Left hindlimb (tissue), 1 donor: Measurements from ENCODE around the gene ANGPT4.
"Not testable (repeated sequence)": the region's sequence is repeated elsewhere in the genome, so short reads cannot be mapped to it uniquely, and the experiment has no call there.

Source experiments
- DNase-seq: peaks from one replicate; pipeline ENCODE4 v3.0.0-alpha.2; 2018

The ANGPT4 gene

DNA sequence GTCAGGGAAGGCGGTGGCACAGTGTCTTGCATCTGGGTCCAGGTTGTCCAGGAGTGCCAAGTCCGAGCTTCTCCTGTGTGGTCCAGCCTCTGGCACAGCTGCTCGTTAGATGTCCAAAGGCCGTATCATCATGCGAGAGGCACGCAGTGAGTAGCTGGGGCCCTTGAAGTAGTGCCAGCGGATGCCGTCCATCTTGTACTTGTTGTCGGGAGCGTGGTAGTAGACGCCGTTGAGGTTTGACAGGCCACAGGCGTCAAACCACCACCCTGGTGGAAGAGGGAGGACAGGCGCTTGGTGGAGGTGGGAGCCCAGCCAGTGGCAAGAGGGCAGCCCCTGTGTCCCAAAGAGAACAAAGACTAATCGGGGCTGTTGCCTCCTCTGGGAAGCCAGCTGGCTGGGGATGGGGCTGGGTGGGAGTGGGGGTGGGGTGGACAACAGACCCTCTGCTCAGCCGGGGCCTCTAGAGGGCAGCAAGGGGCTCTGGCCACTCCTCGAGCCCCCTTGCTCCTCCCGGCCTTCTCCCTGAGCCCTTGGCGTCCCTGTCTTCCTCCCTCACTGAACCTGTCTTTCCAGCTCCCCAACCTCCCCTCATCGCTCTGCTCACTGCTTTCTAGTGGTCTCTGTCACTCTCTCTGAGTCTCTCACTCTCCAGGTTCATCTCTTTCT is 43.1 kb downstream of the ANGPT4 start:
- DNase-seq: no peak

DNA sequence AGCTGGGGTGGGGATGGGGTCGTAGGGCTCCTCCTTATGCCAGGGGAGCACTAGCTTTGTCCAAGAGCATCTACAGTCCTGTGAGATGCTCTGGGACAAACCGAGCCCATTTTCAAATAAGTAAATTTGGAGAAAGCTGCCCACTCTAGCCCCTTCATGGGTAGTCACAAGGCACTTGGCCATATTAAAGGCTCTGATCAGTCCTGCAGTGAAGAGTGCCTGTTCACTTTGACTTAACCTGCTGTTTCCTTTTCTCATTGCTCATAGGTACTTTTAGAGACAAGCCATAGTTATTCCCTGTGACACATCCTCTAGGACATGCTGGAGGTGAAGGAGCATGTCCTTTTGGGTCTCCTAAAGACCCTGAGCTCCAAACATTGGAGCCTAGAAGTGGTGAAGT is 44.2 kb downstream of the ANGPT4 start:
- no peak for DNase-seq

DNA sequence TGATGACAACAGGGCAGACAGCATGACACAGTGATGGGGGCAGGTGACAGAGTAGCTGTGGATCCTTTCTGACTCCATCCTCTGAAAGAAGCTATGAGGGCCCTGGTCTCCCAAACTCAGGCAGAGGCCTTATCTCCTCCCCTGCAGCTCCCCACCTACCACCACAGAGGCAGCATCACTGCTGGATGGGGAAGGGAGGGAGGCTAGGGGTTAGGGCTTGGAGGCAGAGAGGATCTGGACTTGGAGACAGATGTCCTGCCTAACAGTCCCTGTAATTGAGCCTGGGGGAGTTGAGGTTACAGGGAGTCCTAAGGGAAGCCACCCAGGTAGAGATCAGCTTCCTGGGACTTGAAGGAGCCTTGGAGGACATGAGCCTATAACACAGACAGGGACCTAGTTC is 44.7 kb downstream of the ANGPT4 start:
- no peak for DNase-seq

DNA sequence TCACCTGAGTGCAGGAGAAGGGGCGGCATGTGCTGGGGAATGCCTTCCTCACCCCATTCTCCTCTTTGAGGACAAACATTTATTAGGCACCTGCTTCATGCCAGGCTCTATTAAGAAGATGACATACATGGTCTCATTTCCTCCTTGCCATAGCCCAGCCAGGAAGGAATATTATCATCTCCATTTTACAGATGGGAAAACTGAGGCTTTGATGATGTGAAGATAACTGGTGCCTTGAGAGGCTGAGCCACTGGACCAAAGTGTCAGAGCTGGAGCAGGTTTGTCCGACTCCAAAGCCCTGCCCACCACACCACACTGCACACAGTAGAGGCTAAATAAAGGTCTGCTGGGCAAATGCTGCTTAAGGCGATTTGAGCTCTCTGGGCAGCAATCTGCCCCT is 45.4 kb downstream of the ANGPT4 start:
- no peak for DNase-seq

DNA sequence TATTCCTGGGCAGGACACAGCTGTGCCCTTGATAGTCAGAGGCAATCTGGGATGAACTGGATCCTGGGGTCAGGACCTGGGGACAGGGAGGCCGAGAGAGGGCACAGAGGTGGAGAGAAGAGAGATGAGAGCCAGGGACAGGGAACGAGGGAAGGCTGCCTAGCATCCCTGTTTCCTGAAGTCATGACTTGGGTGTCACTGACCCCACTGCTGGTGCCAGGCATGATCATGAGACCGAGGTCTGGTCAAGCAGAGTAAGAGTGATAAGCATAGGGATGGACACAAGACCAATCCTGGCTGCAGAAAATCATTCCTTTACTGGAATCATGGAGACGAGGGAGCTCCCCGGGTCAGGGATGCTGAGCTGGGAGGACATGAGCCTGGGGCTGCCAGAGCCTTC is 46.5 kb downstream of the ANGPT4 start:
- no peak for DNase-seq

DNA sequence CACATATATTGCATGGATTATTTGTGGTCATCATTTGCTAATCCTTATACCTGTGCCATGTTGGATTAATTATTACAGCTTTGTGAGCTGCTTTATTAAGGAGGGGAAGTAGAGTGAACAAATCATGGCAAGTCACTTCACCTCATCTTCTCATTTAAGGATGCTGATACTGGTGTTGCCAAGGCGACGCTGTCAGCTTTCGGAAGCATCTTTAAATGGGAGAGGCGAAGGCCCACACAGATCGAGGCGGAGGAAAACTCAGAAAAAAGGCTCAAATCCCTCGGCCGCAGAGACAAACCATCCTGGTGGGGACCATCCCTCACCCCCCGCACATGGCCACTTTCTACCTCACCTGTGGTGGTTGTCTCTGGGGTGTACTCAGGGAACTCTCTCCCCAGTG is 47.9 kb downstream of the ANGPT4 start:
- DNase-seq: no peak

DNA sequence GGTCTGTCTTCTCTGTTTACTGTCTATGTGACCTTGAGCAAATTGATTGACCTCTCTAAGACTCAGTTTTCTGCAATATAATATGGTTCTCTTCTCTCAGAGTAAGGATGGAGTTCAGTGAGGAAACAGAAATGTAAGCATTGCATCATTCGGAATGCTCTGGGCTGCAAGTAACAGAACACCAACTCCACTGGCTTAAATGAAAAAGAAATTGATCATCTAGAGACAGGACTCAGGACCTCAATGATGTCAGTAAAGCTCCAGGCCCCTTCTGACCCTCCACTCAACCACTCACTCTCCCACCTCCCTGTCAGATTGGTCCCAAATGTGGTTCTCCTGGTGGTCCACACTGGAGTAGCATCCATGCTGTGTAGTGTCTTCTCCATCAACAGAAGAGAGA is 50.7 kb downstream of the ANGPT4 start:
- no peak for DNase-seq

DNA sequence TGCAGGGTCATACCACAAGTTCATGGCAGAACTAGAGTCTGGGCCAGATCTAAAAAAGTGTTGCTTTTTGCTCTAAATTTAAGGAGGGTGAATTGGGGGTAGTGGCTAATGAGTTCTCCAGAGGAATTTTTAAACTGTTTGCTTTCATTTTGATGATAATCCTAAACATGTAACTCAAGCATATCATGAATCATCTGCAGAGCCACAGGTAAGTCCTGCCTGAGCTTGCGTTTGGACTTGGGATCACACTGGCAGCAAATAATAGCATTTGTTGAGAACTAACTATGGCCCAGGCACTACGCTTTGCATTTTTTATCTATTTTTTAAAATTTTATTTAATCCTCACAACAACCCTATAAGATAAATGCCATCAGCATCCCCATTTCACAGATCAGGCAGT is 55.2 kb downstream of the ANGPT4 start:
- DNase-seq: no peak

DNA sequence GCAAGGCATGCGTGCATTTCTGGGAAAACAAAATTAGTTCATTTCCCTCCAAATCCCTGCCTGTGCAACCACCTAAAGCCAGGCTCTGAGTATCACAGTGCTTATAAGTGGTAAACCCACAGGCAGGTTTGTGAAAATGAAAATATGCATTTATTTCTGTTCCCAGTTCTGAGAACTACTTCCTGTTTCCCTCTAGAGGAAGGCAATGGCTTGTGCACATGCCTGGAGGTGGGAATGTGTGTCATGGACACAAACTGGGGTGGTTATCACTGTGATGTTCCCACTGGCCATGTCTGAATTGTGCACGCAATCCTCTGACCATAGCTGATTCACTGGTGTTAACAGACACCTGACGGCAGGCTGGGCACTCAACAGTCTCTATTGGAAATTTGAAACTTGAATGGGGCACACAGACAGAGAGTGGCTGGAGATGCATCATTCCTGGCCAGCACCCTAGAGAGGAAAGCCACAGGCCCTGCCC is 56.3 kb downstream of the ANGPT4 start:
- DNase-seq: no peak

DNA sequence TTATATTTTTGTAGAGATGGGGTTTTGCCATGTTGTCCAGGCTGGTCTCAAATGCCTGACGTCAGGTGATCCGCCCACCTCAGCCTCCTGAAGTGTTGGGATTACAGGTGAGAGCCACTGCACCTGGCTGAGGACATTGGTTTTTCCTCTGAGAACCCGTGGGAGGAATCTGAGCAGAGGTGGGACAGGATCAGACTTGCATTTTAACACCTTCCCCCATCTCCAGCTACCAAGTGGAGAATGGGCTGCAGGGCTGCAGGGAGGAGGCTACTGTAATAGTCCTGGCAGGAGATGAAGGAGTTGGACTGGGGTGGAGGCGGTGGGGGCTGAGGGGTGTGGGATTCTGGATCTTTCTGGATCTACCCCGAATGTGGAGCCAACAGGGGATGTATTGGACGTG is 58.1 kb downstream of the ANGPT4 start:
- no peak for DNase-seq

DNA sequence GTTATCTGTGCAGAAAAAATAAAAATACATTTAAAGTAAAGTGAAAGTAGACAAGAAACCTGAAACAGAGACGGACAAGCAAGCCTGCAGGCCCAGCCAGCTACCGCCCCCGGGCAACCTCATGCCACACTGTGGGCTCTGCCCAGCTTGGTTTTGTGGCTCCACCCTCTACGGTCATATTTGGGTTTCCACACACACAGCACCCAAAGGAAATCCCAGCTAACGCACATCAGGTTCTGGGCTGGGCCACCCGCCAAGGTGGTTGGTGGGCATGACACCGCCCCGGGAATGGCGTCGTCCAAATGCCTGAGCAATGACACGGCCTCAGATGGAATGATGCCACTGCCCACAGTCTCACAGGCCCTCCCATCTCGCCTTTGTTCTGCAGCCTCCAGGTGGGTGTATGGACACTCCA is 59.8 kb downstream of the ANGPT4 start:
- peak; percentile 37 for DNase-seq

DNA sequence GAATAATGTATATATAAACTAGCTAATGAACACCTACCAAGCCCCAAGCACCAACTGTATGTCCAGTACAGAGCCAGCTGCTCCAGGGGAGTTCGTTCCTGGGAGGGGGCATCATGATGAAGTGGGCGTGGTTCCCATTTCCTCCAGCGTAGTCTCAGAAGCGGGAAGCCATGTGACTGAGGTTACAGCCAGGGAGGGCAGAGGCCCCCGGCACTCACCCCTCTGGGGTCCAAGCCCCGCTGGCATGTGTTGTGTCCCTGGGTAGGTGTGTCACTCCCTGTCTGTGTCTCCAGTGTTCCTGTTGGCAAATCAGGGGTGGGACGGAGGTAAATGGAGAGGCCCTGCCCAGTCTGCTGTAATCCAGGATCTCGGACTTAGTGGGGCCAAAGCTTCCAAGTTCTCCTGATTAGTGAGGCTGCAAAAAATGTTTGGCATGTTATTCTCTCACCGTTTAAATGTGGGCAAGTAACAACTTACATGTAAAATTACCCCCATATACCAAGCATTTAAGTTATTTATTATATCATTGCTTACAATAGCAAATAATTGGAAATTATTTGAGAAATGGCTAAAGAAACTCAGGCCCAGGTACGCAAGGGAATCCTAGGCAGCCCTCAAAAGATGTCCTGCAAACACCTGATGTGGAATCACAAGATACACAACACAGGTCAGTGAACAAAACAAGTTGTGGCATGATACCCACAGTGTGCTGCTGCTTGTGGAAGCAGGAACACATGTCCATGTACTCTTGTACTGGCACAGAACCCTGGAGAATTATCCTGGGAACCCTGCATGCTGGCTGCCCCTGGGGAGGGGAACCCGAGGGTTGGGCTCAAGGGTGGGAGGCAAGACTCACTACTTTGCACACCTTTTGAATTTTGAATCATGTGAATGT is 60.4 kb downstream of the ANGPT4 start:
- no peak for DNase-seq

DNA sequence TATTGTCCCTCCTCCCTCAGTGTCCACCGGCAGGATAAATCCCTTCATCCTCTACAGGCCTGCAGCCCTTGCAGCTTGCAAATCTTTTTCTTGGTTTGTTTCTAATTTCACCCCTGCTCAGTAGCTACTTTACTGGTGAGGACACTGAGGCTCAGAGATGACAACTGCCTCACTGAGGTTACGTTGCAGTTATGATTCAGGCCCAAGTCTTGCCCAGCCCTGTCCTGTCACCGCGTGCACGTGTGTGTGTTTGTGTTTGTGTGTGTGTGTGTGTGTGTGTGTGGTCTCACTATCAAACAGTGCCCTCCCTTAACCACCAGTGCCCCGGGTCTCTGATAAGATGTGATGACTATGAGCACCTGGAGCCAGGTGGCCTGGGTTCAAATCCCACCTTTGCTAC is 61.5 kb downstream of the ANGPT4 start:
- DNase-seq: no peak

DNA sequence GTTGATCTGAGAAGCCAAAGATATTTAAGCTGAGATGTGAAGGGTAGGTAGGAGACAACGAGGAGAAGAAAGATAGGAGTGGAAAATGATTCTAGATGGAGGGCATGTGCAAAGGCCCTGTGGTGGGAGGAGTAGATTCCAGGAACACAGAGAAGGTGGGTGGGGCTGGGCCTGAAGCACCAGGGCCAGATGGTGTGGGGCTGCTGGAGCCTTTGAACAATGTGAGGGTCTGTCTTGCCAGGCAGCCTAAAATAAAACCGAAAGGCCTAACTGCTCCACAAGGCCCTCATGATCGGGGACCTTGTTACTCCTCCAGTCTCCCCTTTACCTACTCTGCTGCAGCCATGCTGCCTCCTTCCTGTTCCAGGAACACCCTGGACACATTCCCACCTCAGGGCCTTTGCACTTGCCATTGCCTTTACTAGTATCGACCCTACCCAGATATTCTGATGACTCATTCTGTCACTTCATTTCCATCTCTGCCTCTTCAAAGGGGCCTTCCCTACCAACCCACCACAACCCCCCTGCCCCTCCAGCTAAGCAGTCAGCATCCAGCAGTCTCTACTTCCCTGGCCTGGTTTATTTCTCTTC is 62.6 kb downstream of the ANGPT4 start:
- no peak for DNase-seq

DNA sequence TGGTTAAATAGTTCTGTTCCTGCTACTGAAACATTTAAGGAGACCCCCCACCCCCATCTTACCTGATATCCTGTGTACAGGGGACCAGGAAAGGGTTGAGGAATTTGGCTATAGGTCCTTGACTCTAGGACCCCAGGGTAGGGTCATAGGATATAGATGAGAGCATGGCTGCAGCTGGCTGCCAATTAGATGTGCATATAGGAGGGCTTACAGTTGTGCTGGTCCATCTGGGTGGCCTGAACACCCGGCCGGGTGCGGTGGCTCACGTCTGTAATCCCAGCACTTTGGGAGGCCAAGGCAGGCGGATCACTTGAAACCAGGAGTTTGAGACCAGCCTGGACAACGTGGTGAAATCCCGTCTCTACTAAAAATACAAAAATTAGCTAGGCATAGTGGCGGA is 67.4 kb downstream of the ANGPT4 start:
- DNase-seq: not testable (repeated sequence)

DNA sequence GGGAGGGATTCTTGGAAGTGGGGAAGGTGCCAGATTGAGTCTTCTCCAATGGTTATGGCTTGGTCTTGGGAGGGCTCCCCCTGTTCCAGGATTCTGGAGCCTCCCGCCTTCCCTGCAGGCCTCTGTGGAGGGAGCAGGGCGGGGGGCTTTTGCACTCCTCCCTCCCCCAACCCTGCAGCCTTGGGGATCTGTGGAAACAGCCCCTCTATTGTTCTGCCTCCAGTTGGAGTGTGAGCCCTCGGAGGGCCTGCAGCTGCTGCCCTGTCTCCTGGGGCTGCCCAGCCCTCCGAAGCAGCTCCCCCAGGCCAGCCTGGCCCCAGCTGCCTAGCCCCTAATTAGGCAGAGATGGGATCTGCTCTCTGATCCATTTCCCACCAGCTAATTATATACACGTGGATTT is 67.9 kb downstream of the ANGPT4 start:
- DNase-seq: no peak

DNA sequence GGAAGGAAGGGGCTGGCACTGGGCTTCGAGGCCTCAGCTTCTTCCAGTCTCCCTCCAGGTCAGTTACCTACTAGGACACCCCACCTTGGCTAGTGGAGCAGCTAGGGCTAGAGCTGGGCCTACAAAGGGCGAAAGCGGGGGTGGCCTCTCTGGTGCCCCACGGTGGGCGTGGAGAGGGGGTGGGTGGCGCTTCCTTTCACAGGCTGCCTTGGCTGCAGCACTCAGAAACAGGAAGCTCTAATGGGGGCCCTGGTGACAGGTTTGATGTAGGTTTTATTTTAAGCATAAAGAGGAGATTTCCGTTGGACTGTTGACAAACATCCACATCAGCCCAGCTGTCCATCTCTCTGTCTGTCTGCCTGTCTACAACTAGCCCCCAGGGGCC is 69.2 kb downstream of the ANGPT4 start:
- DNase-seq: no peak

DNA sequence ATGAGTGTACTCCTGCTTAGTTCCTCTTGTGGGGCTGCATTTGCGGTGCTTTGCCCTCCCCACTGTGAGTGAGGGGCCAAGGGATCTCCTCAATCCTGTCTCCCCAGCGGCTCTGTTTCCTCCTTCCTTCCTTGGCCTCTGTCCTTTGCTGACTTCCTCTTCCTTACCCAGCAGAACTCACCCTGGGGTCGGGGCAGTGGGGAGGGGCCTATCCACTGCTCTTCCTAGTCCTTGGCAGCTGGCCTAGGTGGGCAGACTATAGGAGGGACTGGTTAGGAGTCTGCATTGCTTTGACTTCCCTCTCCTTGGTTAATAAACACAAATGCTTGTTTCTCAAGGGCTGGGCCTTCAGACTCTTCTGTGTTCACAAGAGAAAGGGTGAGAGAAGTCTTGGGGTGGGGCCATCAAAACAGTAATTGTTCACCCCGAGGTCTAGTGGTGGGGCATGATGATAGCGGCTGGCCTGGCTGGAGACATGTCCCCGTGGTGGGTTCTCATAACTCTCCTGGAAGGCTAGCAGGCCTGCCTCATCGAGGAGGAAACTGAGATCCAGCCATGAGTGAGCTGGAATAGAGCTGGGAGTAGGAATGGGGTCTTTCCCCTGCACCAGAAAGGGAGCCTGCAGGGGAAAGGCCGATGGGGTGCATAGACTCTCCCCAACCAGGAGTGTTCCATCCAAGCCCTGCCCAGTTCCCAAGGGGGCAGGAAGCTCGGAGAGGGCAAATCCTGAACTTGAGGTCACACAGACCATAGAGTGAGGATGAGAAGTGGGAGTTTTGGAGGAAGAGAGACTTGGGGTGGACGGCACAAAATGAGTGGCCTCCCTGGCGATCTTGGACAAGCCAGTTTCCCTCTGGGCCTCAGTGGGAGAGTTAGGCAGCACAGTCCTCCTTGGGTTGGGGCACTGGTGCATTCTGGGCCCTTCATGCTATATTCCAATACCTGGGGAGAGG is 69.9 kb downstream of the ANGPT4 start:
- no peak for DNase-seq

DNA sequence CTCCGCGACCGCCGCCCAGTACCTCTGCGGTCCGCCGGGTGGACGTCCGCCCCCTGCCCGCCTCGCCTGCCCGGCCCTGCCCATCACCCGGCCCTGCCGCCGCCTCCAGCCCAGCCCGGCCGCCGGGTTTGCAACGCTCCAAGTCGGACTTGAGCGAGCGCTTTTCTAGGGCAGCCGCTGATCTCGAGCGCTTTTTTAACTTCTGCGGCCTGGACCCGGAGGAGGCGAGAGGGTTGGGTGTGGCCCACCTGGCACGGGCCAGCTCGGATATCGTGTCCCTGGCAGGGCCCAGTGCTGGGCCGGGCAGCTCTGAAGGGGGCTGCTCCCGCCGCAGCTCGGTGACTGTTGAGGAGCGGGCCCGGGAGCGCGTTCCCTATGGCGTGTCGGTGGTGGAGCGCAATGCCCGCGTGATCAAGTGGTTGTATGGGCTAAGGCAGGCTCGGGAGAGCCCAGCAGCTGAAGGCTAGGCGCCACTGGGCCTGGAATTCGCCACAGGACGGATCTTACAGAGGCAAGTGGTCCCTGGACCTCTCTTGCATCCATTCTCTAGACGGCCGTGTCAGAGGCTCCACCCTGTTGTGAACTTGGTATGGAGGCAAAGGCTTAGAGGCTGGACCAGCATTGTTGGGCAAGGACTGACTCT is 70.8 kb downstream of the ANGPT4 start:
- DNase-seq: no peak

DNA sequence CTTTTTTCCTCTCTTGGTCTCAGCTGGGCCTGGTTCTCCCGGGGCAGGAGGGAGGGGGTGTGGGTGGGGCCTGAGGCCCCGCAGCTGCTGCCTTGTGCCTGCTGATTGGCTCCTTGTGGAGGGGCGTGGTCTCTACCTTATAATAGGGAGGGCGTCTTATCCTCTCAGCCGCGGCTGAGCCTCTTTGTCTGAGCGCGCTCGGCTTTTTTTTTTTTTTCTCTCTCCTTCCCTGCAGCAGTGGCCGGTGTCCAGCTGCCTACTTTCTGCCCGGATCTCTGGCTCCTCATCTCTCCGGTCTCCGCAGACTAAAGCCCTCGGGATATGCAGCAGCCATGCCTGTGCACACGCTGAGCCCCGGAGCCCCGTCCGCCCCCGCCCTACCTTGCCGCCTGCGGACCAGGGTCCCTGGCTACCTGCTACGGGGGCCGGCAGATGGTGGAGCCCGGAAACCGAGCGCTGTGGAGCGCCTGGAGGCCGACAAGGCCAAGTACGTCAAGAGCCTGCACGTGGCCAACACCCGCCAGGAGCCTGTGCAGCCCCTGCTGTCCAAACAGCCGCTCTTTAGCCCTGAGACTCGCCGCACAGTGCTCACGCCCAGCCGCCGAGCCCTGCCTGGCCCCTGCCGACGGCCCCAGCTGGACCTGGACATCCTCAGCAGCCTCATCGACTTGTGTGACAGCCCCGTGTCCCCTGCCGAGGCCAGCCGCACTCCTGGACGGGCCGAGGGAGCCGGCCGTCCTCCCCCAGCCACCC is 71.5 kb downstream of the ANGPT4 start:
- DNase-seq: peak; percentile 81

DNA sequence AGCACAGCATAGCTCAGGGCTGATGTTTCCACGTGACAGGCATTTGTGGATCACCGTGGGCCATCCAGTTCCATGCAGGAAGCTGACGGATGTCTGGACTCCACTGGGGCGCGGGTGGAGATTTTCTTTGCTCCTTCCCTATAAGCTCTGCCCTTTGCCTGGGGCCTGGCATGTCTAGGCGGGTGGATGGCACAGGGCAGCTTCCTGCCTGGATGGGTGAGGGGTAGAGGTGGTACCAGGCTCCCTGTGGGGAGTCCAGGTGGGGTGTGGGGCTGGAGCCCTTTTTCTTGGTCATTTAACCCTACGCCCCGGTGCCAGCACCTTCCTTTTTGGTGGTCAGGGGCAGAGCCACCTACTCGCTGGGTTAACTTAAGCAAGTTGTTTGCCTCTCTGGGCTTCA is 72.2 kb downstream of the ANGPT4 start:
- DNase-seq: no peak

DNA sequence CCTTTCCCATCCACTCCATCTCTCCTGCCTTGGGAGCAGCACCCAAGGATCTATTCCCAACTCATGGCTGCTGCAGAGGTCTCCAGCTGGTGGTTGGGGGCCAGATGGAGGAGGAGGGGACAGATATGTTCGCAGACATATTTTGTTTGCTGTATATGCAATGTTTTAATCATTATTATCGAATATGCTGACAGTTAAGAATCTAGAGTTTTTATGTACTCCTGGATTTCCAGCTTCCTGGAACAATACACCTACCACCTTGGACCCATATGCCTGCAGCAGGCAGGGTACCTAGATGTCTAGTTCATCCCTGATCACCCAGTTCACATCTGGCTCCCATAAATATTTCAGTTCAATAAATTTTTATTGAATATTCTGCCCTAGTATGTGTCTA is 73.6 kb downstream of the ANGPT4 start:
- no peak for DNase-seq
